Measurements from ENCODE around the gene EIF2A. TPM values are rescaled to one million over a fixed set of nuclear protein-coding genes. Genes with fewer than 3 reads are reported as not detected.

EIF2A gene
- total and polyA plus RNA-seq, 2 of the 13 experiments (the other 11 are each of a cell fraction or from before 2014, with no cell fraction given) = 124 to 139 TPM

DNA sequence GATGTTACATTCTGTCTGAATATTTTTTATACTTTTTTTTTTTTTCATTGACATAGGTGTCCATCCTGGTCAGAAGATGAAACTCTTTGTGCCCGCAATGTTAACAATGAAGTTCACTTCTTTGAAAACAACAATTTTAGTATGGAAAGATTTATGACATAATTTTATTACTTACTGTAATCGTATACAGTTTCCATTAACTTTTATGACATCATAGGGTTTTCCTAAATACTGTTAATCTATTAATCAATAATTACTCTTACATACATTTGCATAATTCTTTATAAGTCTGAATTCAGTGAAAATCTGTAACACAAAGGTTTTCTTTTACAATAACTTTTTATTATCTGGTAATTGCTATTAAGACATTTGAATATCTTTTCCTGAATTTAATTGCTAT is 17.7 kb downstream of the EIF2A start:
- H3K4me3 ChIP-seq (replicated peaks in 1 of 3; ENCODE audit: insufficient read depth in 1 of 3, low read depth in 2 of 3, low read length in 3 of 3) = no peak overlapping the region
- intact Hi-C loops (cut with micrococcal nuclease; ENCODE audit: unreplicated experiment) = no loop called here
- ChIA-PET POLR2A (no interaction called here), CTCF (ENCODE audit: low intra/inter-chr PET ratio, low total read pairs) (no interaction called here)
- DNase-seq (ENCODE audit: low spot score) = no peak
- no peak overlapping the region for H3K27ac ChIP-seq (ENCODE audit: extremely low read length, insufficient read depth, low read length)
- peaks cover 2 to 46% of the 10 kb centered on the region in 2 experiments for H3K36me3 ChIP-seq (replicated peaks in 1 of 2; ENCODE audit: control insufficient read depth in 1 of 2, insufficient read depth in 2 of 2, low read length in 2 of 2)
- WGBS (ENCODE audit: low lambda C conversion rate) = 97% methylated on average over 2 of the region's 2 CpGs
- BruUV-seq (replicated peaks) = no TSS peak
- no peaks in the 10 kb centered on the region for H3K27me3 ChIP-seq (ENCODE audit: control insufficient read depth in 1 of 2, insufficient read depth in 2 of 2, low read length in 2 of 2)
- no peaks in the 10 kb centered on the region for H3K9me3 ChIP-seq (ENCODE audit: low read length)
- FAIRE-seq = no peak
- H4K20me1 ChIP-seq (ENCODE audit: insufficient read depth, low read length) = 0 out of 2 replicates have a peak, but pooled peaks cover 5% of the 10 kb centered on the region
- H3K9ac ChIP-seq (ENCODE audit: insufficient read depth, low read depth, low read length) = no peak overlapping the region
- in situ Hi-C loops (cut with HindIII; ENCODE audit: extremely low pct_ligation_motif_present, low pct_unique_long_range_greater_than_20kb) = no loop called here
- no peak overlapping the region for H3K4me2 ChIP-seq (ENCODE audit: low read depth, low read length)
- peaks cover 7% of the 10 kb centered on the region for H3K79me2 ChIP-seq (ENCODE audit: insufficient read depth, low read length)
- H2AFZ ChIP-seq (ENCODE audit: low read length) = no peak overlapping the region
- TF ChIP-seq DNMT1 (CRISPR knock-in tag; IDR thresholded peaks at IDR 0.05) = no peak
- TF ChIP-seq HNF1A (IDR thresholded peaks at IDR 0.05; ENCODE audit: low read depth) = no peak
- TF ChIP-seq HNF1A (CRISPR knock-in tag; IDR thresholded peaks at IDR 0.05; ENCODE audit: borderline replicate concordance) = no peak
- no peak for TF ChIP-seq ZNF577 (CRISPR knock-in tag; IDR thresholded peaks at IDR 0.05; ENCODE audit: borderline replicate concordance, low read depth)
- no peak for TF ChIP-seq ZBTB44 (CRISPR knock-in tag; IDR thresholded peaks at IDR 0.05)
- TF ChIP-seq ATF7 (IDR thresholded peaks at IDR 0.05) = peak; percentile 74
- TF ChIP-seq ATF7 (CRISPR knock-in tag; IDR thresholded peaks at IDR 0.05) = no peak
- TF ChIP-seq MIXL1 (CRISPR knock-in tag; IDR thresholded peaks at IDR 0.05) = no peak
- no peaks in the 10 kb centered on the region for H3K4me1 ChIP-seq (ENCODE audit: insufficient read depth, low read length)
- no peak for ATAC-seq
